ENCODE results near the gene LITAFD.

Gene LITAFD

DNA sequence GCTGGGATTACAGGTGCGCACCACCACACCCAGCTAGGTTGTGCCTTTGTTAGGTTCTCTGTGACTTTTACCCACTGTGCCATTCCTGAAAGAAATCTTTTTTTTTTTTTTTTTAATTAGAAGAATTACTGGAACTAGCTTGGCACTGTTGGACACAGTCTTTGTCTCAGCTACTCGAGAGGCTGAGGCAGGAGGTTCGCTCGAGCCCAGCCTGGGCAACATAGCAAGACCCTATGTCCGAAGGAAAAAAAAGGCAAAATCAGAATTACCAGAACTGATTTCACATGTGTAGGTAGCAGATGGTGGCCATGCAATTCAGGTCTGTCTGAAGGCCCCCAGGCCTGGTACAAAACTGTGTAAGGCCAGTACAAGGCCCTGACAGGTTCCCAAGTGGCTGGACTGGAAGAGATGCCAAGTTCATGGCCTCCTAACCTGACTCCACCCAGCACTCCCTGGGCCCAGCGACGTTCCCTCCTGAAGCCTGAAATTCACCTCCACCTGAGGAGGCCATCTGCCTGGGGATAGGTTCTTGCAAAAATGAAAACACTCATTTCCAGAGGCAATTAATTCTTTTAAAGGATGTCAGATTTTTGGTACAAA, 36.4 kb upstream of the LITAFD start:
- Histone ChIP-seq H3K27me3 (ENCODE audit: control insufficient read depth, low read length) (no peaks in the 10 kb centered on the region), H3K4me1 (ENCODE audit: control insufficient read depth, low read length) (no peaks in the 10 kb centered on the region), H4K20me1 (ENCODE audit: control insufficient read depth, insufficient read depth, low read depth, low read length) (no peaks in the 10 kb centered on the region), H3K9me3 (ENCODE audit: control insufficient read depth, insufficient read depth, low read length) (no peaks in the 10 kb centered on the region), H3K27ac (ENCODE audit: low read depth, low read length) (no peak overlapping the region), H3K4me3 (ENCODE audit: low read length) (no peak overlapping the region), H3K9me2 (replicated peaks; ENCODE audit: control insufficient read depth, low read length) (no peaks in the 10 kb centered on the region), H3F3A (ENCODE audit: control insufficient read depth, insufficient read depth) (no peaks in the 10 kb centered on the region; the same call in 1 of the 2 replicates), H3K36me3 (ENCODE audit: control insufficient read depth, low read length) (peaks cover 50% of the 10 kb centered on the region), H3K79me2 (ENCODE audit: control insufficient read depth, low read length) (peaks cover 21% of the 10 kb centered on the region), H3K4me2 (ENCODE audit: low read length) (no peak overlapping the region)
- no peak for TF ChIP-seq EZH2phosphoT487 (IDR thresholded peaks at IDR 0.05; ENCODE audit: borderline replicate concordance, low read length)
- TF ChIP-seq, protein P1, sequence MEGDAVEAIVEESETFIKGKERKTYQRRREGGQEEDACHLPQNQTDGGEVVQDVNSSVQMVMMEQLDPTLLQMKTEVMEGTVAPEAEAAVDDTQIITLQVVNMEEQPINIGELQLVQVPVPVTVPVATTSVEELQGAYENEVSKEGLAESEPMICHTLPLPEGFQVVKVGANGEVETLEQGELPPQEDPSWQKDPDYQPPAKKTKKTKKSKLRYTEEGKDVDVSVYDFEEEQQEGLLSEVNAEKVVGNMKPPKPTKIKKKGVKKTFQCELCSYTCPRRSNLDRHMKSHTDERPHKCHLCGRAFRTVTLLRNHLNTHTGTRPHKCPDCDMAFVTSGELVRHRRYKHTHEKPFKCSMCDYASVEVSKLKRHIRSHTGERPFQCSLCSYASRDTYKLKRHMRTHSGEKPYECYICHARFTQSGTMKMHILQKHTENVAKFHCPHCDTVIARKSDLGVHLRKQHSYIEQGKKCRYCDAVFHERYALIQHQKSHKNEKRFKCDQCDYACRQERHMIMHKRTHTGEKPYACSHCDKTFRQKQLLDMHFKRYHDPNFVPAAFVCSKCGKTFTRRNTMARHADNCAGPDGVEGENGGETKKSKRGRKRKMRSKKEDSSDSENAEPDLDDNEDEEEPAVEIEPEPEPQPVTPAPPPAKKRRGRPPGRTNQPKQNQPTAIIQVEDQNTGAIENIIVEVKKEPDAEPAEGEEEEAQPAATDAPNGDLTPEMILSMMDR (IDR thresholded peaks at IDR 0.05; ENCODE audit: low read depth, low read length, poor library complexity, severe bottlenecking) = no peak

DNA sequence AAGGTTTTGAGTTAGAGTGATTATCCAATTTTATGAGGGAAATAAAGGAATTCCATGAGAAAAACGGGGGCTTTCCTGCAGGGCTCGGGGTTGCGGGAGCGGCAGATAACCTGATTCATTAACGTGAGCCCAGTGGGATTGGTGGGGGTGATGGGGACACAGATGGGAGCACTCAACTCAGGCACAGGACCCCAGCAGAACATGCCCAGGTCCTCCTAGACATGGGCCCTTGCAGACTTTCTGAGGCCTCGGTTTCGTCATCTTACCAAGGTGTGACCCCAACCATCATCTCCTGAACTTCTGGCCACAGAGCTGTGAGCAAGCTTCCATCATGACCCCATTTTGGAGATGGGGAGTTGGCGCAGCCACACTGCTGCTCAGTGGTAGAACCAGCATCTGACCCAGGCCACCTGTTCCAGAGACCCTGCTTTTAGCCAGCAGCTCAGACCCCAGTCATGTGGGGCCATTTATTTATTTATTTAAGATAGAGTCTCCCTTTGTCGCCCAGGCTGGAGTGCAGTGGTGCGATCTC, 35.7 kb upstream of the LITAFD start:
- no peak overlapping the region for H3K4me2 ChIP-seq (ENCODE audit: low read length)
- H3K27me3 ChIP-seq (ENCODE audit: control insufficient read depth, low read length) = no peaks in the 10 kb centered on the region
- peaks cover 20% of the 10 kb centered on the region for H3K79me2 ChIP-seq (ENCODE audit: control insufficient read depth, low read length)
- H4K20me1 ChIP-seq (ENCODE audit: control insufficient read depth, insufficient read depth, low read depth, low read length) = no peaks in the 10 kb centered on the region; the same call in 1 of the 2 replicates
- H3K4me3 ChIP-seq (ENCODE audit: low read length) = no peak overlapping the region
- no peaks in the 10 kb centered on the region for H3K9me3 ChIP-seq (ENCODE audit: control insufficient read depth, insufficient read depth, low read length)
- H3K27ac ChIP-seq (ENCODE audit: low read depth, low read length) = no peak overlapping the region
- TF ChIP-seq, protein P1 (IDR thresholded peaks at IDR 0.05; ENCODE audit: low read depth, low read length, poor library complexity, severe bottlenecking) = no peak
- no peak for TF ChIP-seq EZH2phosphoT487 (IDR thresholded peaks at IDR 0.05; ENCODE audit: borderline replicate concordance, low read length)
- H3K9me2 ChIP-seq (replicated peaks; ENCODE audit: control insufficient read depth, low read length) = no peaks in the 10 kb centered on the region
- H3K4me1 ChIP-seq (ENCODE audit: control insufficient read depth, low read length) = no peaks in the 10 kb centered on the region
- H3K36me3 ChIP-seq (ENCODE audit: control insufficient read depth, low read length) = peaks cover 54% of the 10 kb centered on the region
- no peaks in the 10 kb centered on the region; the same call in 1 of the 2 replicates for H3F3A ChIP-seq (ENCODE audit: control insufficient read depth, insufficient read depth)

DNA sequence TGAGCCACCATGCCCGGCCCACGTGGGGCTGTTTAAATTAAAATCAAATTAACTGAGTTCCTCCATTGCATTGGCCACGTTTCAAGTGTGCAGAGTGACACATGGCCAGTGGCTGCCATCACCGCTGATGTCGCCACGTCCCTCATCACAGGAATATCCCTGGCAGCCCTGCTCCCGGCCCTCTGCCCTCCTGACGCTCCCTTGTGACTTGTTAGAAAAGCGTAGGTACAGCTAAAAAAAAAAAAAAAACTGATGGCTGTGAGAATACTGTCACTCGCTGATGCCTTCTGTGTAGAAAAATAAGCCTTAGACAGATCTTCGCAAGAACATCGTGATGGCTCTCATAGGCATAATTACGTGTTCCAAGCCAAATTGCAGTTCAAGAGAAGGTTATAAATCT, 35.0 kb upstream of the LITAFD start:
- Histone ChIP-seq H3K27ac (ENCODE audit: low read depth, low read length) (no peak overlapping the region), H3K4me1 (ENCODE audit: control insufficient read depth, low read length) (no peaks in the 10 kb centered on the region), H3K4me3 (ENCODE audit: low read length) (no peak overlapping the region), H4K20me1 (ENCODE audit: control insufficient read depth, insufficient read depth, low read depth, low read length) (no peaks in the 10 kb centered on the region; the same call in 1 of the 2 replicates), H3K36me3 (ENCODE audit: control insufficient read depth, low read length) (peaks cover 59% of the 10 kb centered on the region), H3K9me3 (ENCODE audit: control insufficient read depth, insufficient read depth, low read length) (no peaks in the 10 kb centered on the region), H3K4me2 (ENCODE audit: low read length) (no peak overlapping the region), H3K27me3 (ENCODE audit: control insufficient read depth, low read length) (no peaks in the 10 kb centered on the region), H3F3A (ENCODE audit: control insufficient read depth, insufficient read depth) (no peaks in the 10 kb centered on the region; the same call in 1 of the 2 replicates), H3K9me2 (replicated peaks; ENCODE audit: control insufficient read depth, low read length) (no peaks in the 10 kb centered on the region), H3K79me2 (ENCODE audit: control insufficient read depth, low read length) (peaks cover 20% of the 10 kb centered on the region)
- TF ChIP-seq, protein P1 (IDR thresholded peaks at IDR 0.05; ENCODE audit: low read depth, low read length, poor library complexity, severe bottlenecking) = no peak
- TF ChIP-seq EZH2phosphoT487 (IDR thresholded peaks at IDR 0.05; ENCODE audit: borderline replicate concordance, low read length) = no peak
